Mucosa of descending colon (tissue), 3 donors: ENCODE results near the gene JUND. TPM values are rescaled to one million over a fixed set of nuclear protein-coding genes. Genes with fewer than 3 reads are reported as not detected.

Source experiments
- ATAC-seq: fragments of 200-7000 bp; cut with Tn5 transposase; one replicate; pipeline ENCODE4 v1.9.1; 2020; ENCODE audit warnings: mild to moderate bottlenecking, moderate library complexity
- DNase-seq, 3 donors: peaks; one replicate each; pipeline ENCODE4 v3.0.0-alpha.2; 2020
- H3K36me3 ChIP-seq: fragments of 200-600 bp; one replicate; pipeline ENCODE4 v1.8.0; 2021; ENCODE audit warnings: low read depth, mild to moderate bottlenecking
- H3K4me1 ChIP-seq: fragments of 200-600 bp; one replicate; pipeline ENCODE4 v1.8.0; 2021; ENCODE audit warnings: low read depth, mild to moderate bottlenecking
- H3K4me3 ChIP-seq: fragments of 200-600 bp; one replicate; pipeline ENCODE4 v1.8.0; 2021; ENCODE audit warnings: mild to moderate bottlenecking
- H3K9me3 ChIP-seq: fragments of 200-600 bp; one replicate; pipeline ENCODE4 v1.8.0; 2021; ENCODE audit warnings: mild to moderate bottlenecking
- CTCF ChIP-seq: fragments of 200-600 bp; IDR thresholded peaks from one replicate; pipeline ENCODE4 v1.8.0; 2022; ENCODE audit warnings: antibody characterized with exemption, mild to moderate bottlenecking
- intact Hi-C, 2 donors: fragments of 100-400 bp; cut with DNase I in 1 of 2; cut with micrococcal nuclease in 1 of 2; formaldehyde crosslinking; loops; one replicate each; pipeline versions ENCODE4 v1.11.0 to v1.11.1; 2022; cut with DNase I, micrococcal nuclease
- total RNA-seq, 3 donors: library from RNA; stranded (reverse); fragmentation: NEBNext Ultra II Directional in 2 of 3; extraction: Animal tissue kit (Norgen Biotek cat#: 25700) in 2 of 3; gene quantifications; one replicate each; pipeline versions ENCODE4 v1.2.1 to v1.2.4, GENCODE V29; 2021 to 2023
- donor health status: DM: no; HTN: no; CAD: no; lungs with moderate emphysema.
- donor health status: DM: no; HTN: no; CAD: no.
- donor health status: DM: no; HTN: yes; CAD: no.

The JUND gene
- total RNA-seq, 3 donors from 2014 or later = 267 to 328 (median 295) TPM

- Histone ChIP-seq H3K4me3 (no peak overlapping the region), H3K36me3 (no peaks in the 10 kb centered on the region), H3K9me3 (no peaks in the 10 kb centered on the region), H3K4me1 (no peaks in the 10 kb centered on the region)
- intact Hi-C loops = no loop called here
- DNase-seq = no peak
- TF ChIP-seq CTCF = no peak
- ATAC-seq = no peak
Measured at GRCh38 chr19:18265582-18265981, 15.8 kb downstream of the JUND start.

GRCh38 chr19:18264971-18265540, 16.4 kb downstream of the JUND start:
- intact Hi-C loops = no loop called here

GRCh38 chr19:18264137-18264854, 17.1 kb downstream of the JUND start:
- H3K9me3 ChIP-seq = no peaks in the 10 kb centered on the region
- H3K4me1 ChIP-seq = no peaks in the 10 kb centered on the region
- no peaks in the 10 kb centered on the region for H3K36me3 ChIP-seq
- DNase-seq (no peak), ATAC-seq (no peak)
- intact Hi-C loops = no loop called here
- no peak overlapping the region for H3K4me3 ChIP-seq
- TF ChIP-seq CTCF = no peak

More at GRCh38 chr19:18264971-18265540, 16.4 kb downstream of the JUND start:
- Histone ChIP-seq H3K4me3 (no peak overlapping the region), H3K4me1 (no peaks in the 10 kb centered on the region), H3K36me3 (no peaks in the 10 kb centered on the region), H3K9me3 (no peaks in the 10 kb centered on the region)
- DNase-seq (no peak), ATAC-seq (no peak)
- TF ChIP-seq CTCF = no peak

GRCh38 chr19:18263324-18264136, 17.9 kb downstream of the JUND start:
- no peak for TF ChIP-seq CTCF
- intact Hi-C loops = no loop called here
- H3K36me3 ChIP-seq = no peaks in the 10 kb centered on the region
- H3K4me3 ChIP-seq = no peak overlapping the region
- no peaks in the 10 kb centered on the region for H3K9me3 ChIP-seq
- no peak for ATAC-seq
- no peaks in the 10 kb centered on the region for H3K4me1 ChIP-seq
- DNase-seq = no peak

- Histone ChIP-seq H3K36me3 (no peaks in the 10 kb centered on the region), H3K4me1 (no peaks in the 10 kb centered on the region), H3K4me3 (no peak overlapping the region), H3K9me3 (no peaks in the 10 kb centered on the region)
- ATAC-seq (no peak), DNase-seq (no peak)
- no peak for TF ChIP-seq CTCF
- intact Hi-C loops = no loop called here
Measured at GRCh38 chr19:18262917-18263316, 18.5 kb downstream of the JUND start.
